ENCODE results near the gene COL18A1.
"Not testable (repeated sequence)": the region's sequence is repeated elsewhere in the genome, so short reads cannot be mapped to it uniquely, and the experiment has no call there.

COL18A1 gene

GRCh38 chr21:45524756-45525152 lies 119.8 kb downstream of the COL18A1 start:
- H3K36me3 Mint-ChIP-seq, result peaks cover 35% of the 10 kb centered on the region

GRCh38 chr21:45525153-45525909 lies 120.4 kb downstream of the COL18A1 start:
- Mint-ChIP-seq H3K27me3 (no peaks in the 10 kb centered on the region), H3K4me3 (no peak overlapping the region), H3K27ac (no peak overlapping the region), H3K9me3 (no peaks in the 10 kb centered on the region), H3K36me3 (peaks cover 29% of the 10 kb centered on the region), H3K4me1 (no peaks in the 10 kb centered on the region)

More at GRCh38 chr21:45524756-45525152, 119.8 kb downstream of the COL18A1 start:
- no peaks in the 10 kb centered on the region for H3K9me3 Mint-ChIP-seq
- no peak overlapping the region for H3K27ac Mint-ChIP-seq
- H3K4me3 Mint-ChIP-seq, result no peak overlapping the region
- H3K4me1 Mint-ChIP-seq, result no peaks in the 10 kb centered on the region
- no peaks in the 10 kb centered on the region for H3K27me3 Mint-ChIP-seq

DNA sequence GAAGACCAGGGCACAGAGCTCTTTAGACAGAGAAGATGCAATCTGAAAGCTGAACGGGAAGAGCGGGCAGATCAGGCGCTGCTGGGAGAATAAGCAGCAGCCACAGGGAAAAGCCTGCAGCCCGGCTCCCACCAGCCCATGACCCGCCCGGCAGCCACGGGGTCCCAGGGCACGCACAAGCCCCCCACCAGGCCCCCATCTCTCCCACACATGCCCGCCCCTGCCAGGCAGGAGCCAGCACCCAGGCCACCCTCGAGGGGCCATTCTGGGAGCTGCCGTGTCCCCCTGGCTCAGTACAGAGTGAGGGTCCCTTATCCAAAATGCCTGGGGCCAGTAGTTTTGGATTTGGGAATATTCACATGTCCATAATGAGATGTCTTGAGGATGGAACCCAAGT lies 120.9 kb downstream of the COL18A1 start:
- peaks cover 25% of the 10 kb centered on the region for H3K36me3 Mint-ChIP-seq
- no peaks in the 10 kb centered on the region for H3K27me3 Mint-ChIP-seq
- H3K9me3 Mint-ChIP-seq, result no peaks in the 10 kb centered on the region
- H3K4me1 Mint-ChIP-seq, result no peaks in the 10 kb centered on the region
- no peak overlapping the region for H3K27ac Mint-ChIP-seq
- no peak overlapping the region for H3K4me3 Mint-ChIP-seq

- H3K36me3 Mint-ChIP-seq, H3K27ac Mint-ChIP-seq, H3K27me3 Mint-ChIP-seq, H3K9me3 Mint-ChIP-seq, H3K4me1 Mint-ChIP-seq, H3K4me3 Mint-ChIP-seq: not testable (repeated sequence)
Measured at GRCh38 chr21:45527151-45527999, 122.4 kb downstream of the COL18A1 start.

DNA sequence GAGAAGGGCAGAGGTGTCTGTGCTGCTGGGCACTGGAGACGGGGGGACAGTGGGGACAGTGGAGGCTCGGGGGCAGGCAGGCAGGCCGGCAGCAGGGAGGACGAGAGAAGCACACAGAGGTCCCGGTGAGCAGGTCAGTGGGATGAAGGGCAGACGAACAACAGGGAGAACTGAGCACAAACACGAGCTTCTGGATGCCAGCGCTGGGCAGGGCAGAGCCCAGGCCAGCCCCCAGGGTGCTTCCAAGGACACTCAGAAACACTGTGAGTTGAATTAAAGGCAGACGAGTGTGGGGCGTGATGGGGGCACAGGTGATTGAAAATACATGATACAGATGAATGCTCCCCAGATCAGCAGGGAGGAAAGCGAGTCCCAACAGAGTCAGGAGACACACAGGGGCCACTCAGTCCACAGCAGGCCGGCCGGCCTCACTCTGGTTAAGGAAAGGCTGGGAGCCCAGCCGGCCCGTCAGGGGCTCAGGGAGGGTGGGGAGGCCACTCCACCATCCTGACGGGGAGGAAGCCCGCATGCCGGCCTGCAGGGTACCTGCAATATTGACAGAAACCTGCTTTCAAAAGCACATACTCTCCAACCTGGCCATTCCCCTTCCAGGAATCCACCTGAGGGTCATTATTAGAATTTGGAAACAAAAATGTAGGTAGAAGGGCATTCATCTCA lies 123.2 kb downstream of the COL18A1 start:
- H3K4me1 Mint-ChIP-seq, result peaks cover 10% of the 10 kb centered on the region
- H3K9me3 Mint-ChIP-seq, result no peaks in the 10 kb centered on the region
- no peak overlapping the region for H3K27ac Mint-ChIP-seq
- H3K27me3 Mint-ChIP-seq, result no peaks in the 10 kb centered on the region
- no peak overlapping the region for H3K4me3 Mint-ChIP-seq
- peaks cover 3% of the 10 kb centered on the region for H3K36me3 Mint-ChIP-seq

DNA sequence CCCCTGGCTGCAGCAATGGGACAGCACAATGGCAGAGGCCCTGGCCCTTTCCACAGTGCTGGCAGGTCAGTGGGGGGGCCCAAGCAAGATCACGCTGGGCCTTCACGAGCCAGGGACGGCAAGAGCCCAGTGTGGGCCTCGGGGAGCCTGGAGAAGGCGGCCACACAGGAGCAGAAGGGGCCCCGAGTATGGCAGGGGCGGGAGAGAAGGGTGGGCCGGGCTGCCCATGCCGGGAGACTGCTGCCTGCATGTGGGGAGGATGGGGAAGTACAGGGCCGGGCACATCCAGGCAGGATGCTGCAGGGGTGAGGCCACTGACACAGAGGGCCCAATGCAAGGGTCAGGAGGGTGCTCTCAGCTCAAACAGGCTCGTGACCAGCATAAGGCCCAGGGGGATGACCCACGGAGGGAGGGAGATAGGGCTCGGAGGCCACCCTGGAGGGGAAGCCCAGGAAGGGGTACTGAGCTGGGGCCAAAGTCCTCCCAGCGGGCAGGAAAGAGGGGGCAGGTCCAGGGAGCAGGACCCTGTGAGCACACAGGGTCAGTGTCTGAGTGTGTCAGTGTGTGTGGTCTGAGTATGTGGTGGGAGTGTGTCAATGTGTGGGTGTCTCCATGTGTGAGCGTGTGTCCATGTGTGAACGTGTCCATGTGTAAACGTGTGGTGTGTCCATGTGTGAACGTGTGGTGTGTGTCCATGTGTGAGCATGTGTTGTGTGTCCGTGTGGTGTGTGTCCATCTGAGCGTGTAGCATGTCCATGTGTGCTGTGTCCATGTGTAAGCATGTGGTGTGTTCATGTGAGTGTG lies 124.2 kb downstream of the COL18A1 start:
- Mint-ChIP-seq H3K9me3 (no peaks in the 10 kb centered on the region), H3K27ac (no peak overlapping the region), H3K27me3 (no peaks in the 10 kb centered on the region), H3K4me1 (peaks cover 10% of the 10 kb centered on the region), H3K36me3 (peaks cover 3% of the 10 kb centered on the region), H3K4me3 (no peak overlapping the region)

- no peak overlapping the region for H3K27ac Mint-ChIP-seq
- H3K4me1 Mint-ChIP-seq, result peaks cover 10% of the 10 kb centered on the region
- no peaks in the 10 kb centered on the region for H3K9me3 Mint-ChIP-seq
- no peaks in the 10 kb centered on the region for H3K27me3 Mint-ChIP-seq
- H3K4me3 Mint-ChIP-seq, result no peak overlapping the region
- peaks cover 3% of the 10 kb centered on the region for H3K36me3 Mint-ChIP-seq
Measured at GRCh38 chr21:45529785-45530422, 124.9 kb downstream of the COL18A1 start.

- Mint-ChIP-seq H3K27ac (no peak overlapping the region), H3K4me3 (no peak overlapping the region), H3K4me1 (peaks cover 10% of the 10 kb centered on the region), H3K36me3 (peaks cover 5% of the 10 kb centered on the region), H3K9me3 (no peaks in the 10 kb centered on the region), H3K27me3 (no peaks in the 10 kb centered on the region)
Measured at GRCh38 chr21:45530423-45531113, 125.6 kb downstream of the COL18A1 start.

GRCh38 chr21:45531114-45531392 lies 126.1 kb downstream of the COL18A1 start:
- not testable (repeated sequence) for H3K4me3 Mint-ChIP-seq, H3K27ac Mint-ChIP-seq

GRCh38 chr21:45531393-45532215 lies 126.6 kb downstream of the COL18A1 start:
- Mint-ChIP-seq H3K4me1 (peaks cover 14% of the 10 kb centered on the region), H3K27me3 (no peaks in the 10 kb centered on the region), H3K9me3 (no peaks in the 10 kb centered on the region), H3K36me3 (peaks cover 5% of the 10 kb centered on the region), H3K27ac (no peak overlapping the region), H3K4me3 (no peak overlapping the region)

More at GRCh38 chr21:45531114-45531392, 126.1 kb downstream of the COL18A1 start:
- not testable (repeated sequence) for H3K9me3 Mint-ChIP-seq, H3K36me3 Mint-ChIP-seq, H3K27me3 Mint-ChIP-seq
- peaks cover 11% of the 10 kb centered on the region for H3K4me1 Mint-ChIP-seq

DNA sequence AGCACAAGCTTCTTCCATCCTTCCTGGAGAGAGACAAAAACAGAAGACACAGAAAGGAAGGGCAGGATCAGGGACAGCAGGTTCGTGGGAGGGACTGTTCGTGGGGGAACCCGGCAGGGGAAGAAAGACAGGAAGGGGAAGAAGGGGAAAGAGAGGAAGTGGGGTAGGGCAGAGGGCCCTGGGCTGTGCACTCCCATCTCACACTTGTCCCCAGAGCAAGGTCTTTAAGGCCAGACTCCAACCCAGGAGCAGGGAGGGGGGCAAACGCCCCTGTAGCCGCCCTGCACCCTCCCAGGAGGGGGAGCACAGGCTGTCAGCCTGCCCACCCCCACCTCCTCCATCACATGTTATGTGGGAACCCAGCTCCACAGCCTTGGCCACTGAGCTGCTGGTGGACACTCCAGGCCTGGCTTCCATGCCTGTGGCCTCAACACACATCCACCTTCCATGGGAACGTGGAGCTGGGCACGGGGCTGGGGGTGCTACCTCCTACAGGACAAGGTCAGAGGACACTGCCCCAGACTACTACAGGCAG lies 127.9 kb downstream of the COL18A1 start:
- peaks cover 14% of the 10 kb centered on the region for H3K4me1 Mint-ChIP-seq
- no peaks in the 10 kb centered on the region for H3K9me3 Mint-ChIP-seq
- H3K27me3 Mint-ChIP-seq, result no peaks in the 10 kb centered on the region
- peak overlapping the region; percentile 56 for H3K4me3 Mint-ChIP-seq
- H3K27ac Mint-ChIP-seq, result peak overlapping the region; percentile 26
- H3K36me3 Mint-ChIP-seq, result peaks cover 2% of the 10 kb centered on the region

GRCh38 chr21:45533361-45533845 lies 128.4 kb downstream of the COL18A1 start:
- Mint-ChIP-seq H3K27me3 (no peaks in the 10 kb centered on the region), H3K9me3 (no peaks in the 10 kb centered on the region), H3K36me3 (peaks cover 2% of the 10 kb centered on the region), H3K4me1 (peaks cover 14% of the 10 kb centered on the region), H3K4me3 (no peak overlapping the region), H3K27ac (no peak overlapping the region)

DNA sequence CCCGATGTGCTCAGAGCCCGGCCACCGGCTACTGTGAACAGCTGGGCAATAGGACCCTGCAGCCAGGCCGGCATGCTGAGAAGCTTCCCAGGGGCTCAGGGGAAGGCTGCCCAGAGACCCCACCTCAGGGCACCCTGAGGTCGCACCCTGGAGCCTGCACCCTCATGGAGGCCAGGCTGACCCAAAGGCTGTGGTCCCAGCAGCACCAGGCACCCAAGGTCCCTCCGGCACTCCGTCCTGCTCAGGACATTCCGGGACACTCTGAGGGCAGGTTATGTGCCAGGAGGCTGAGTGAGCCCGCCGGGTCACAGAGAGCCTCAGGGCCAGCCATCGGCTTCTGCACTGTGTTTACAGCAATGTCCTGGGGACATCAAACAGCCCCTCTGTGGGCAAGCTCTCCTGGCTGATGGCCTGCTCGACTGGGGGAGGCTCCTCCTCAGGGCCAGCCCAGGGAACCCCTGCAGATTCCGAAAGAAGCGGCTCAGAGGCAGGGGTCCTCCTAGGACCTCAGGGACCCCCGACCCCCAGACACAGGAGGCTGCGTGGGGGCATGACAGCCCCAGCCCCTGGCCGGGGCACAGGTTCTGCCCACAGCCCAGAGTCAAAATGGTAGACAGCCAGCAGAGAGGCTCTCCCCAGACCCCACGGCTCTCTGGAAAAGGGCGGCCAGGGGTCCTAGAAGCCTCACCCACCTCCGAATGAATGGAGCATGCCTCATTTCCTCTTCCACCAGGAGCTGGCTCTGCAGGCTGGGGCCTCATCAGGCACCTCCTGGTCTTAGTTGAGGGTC lies 129.1 kb downstream of the COL18A1 start:
- H3K4me3 Mint-ChIP-seq, result no peak overlapping the region
- H3K36me3 Mint-ChIP-seq, result peaks cover 2% of the 10 kb centered on the region
- no peaks in the 10 kb centered on the region for H3K9me3 Mint-ChIP-seq
- H3K27me3 Mint-ChIP-seq, result no peaks in the 10 kb centered on the region
- no peak overlapping the region for H3K27ac Mint-ChIP-seq
- peaks cover 14% of the 10 kb centered on the region for H3K4me1 Mint-ChIP-seq
